ENCODE measurements around the gene ZBTB44.
"Not testable (repeated sequence)": the region's sequence is repeated elsewhere in the genome, so short reads cannot be mapped to it uniquely, and the experiment has no call there.

Gene ZBTB44

GRCh38 chr11:130251763-130252162 lies 63.0 kb downstream of the ZBTB44 start:
- not testable (repeated sequence) for H2AFZ ChIP-seq (ENCODE audit: low read depth, low read length); H3K36me3 ChIP-seq (ENCODE audit: control insufficient read depth in 1 of 2, insufficient read depth in 2 of 2, low read depth in 1 of 2, low read length in 2 of 2); H4K91ac ChIP-seq (ENCODE audit: low read length); H3K4me3 ChIP-seq (ENCODE audit: insufficient read depth in 1 of 2, low read depth in 1 of 2, low read length in 2 of 2); H3K27me3 ChIP-seq (ENCODE audit: control insufficient read depth in 1 of 2, insufficient read depth in 1 of 2, low read length in 2 of 2); H3K14ac ChIP-seq (ENCODE audit: low read length in 2 of 2); H2BK5ac ChIP-seq (ENCODE audit: low read depth, low read length, poor library complexity, severe bottlenecking); H2BK12ac ChIP-seq (ENCODE audit: low read length in 2 of 2); H2AK5ac ChIP-seq (ENCODE audit: low read length, severe bottlenecking); H3K9ac ChIP-seq (ENCODE audit: low read length); H2BK120ac ChIP-seq (ENCODE audit: low read depth, low read length); H3K4ac ChIP-seq (ENCODE audit: low read depth in 1 of 2, low read length in 2 of 2); H3K4me2 ChIP-seq (ENCODE audit: low read length, poor library complexity, severe bottlenecking); H4K8ac ChIP-seq (ENCODE audit: low read length); H3K23ac ChIP-seq (ENCODE audit: low read length in 2 of 2); DNase-seq; H3K18ac ChIP-seq (ENCODE audit: low read depth in 1 of 2, low read length in 2 of 2); H3K9me3 ChIP-seq (ENCODE audit: control insufficient read depth, low read length); H3K4me1 ChIP-seq (ENCODE audit: control insufficient read depth, insufficient read depth, low read depth, low read length); H2BK15ac ChIP-seq (ENCODE audit: low read depth, poor library complexity, severe bottlenecking); H3K27ac ChIP-seq (ENCODE audit: low read length, poor library complexity, severe bottlenecking)
- WGBS: 100% methylated on average over 1 of the region's 1 CpG
- peaks cover 18% of the 10 kb centered on the region for H3K79me1 ChIP-seq (replicated peaks; ENCODE audit: low read length, poor library complexity, severe bottlenecking)

- H2BK15ac ChIP-seq (ENCODE audit: low read depth, poor library complexity, severe bottlenecking); H3K27ac ChIP-seq (ENCODE audit: low read length, poor library complexity, severe bottlenecking); H3K14ac ChIP-seq (ENCODE audit: low read length in 2 of 2); H3K9ac ChIP-seq (ENCODE audit: low read length); H3K9me3 ChIP-seq (ENCODE audit: control insufficient read depth, low read length); H3K23ac ChIP-seq (ENCODE audit: low read length in 2 of 2); H3K18ac ChIP-seq (ENCODE audit: low read depth in 1 of 2, low read length in 2 of 2); H3K4ac ChIP-seq (ENCODE audit: low read depth in 1 of 2, low read length in 2 of 2); DNase-seq; H3K4me2 ChIP-seq (ENCODE audit: low read length, poor library complexity, severe bottlenecking); H3K4me3 ChIP-seq (ENCODE audit: insufficient read depth in 1 of 2, low read depth in 1 of 2, low read length in 2 of 2); H2AK5ac ChIP-seq (ENCODE audit: low read length, severe bottlenecking); H3K27me3 ChIP-seq (ENCODE audit: control insufficient read depth in 1 of 2, insufficient read depth in 1 of 2, low read length in 2 of 2); H4K91ac ChIP-seq (ENCODE audit: low read length); H2BK5ac ChIP-seq (ENCODE audit: low read depth, low read length, poor library complexity, severe bottlenecking); H4K8ac ChIP-seq (ENCODE audit: low read length); H2BK120ac ChIP-seq (ENCODE audit: low read depth, low read length); H3K36me3 ChIP-seq (ENCODE audit: control insufficient read depth in 1 of 2, insufficient read depth in 2 of 2, low read depth in 1 of 2, low read length in 2 of 2); H2AFZ ChIP-seq (ENCODE audit: low read depth, low read length); H3K4me1 ChIP-seq (ENCODE audit: control insufficient read depth, insufficient read depth, low read depth, low read length); H2BK12ac ChIP-seq (ENCODE audit: low read length in 2 of 2): not testable (repeated sequence)
- H3K79me1 ChIP-seq (replicated peaks; ENCODE audit: low read length, poor library complexity, severe bottlenecking): peaks cover 20% of the 10 kb centered on the region
- WGBS: 87% methylated on average over 5 of the region's 5 CpGs
These were observed 64.8 kb downstream of the ZBTB44 start for GRCh38 chr11:130249929-130250328.

GRCh38 chr11:130249371-130249770 lies 65.3 kb downstream of the ZBTB44 start:
- Histone ChIP-seq H3K18ac (ENCODE audit: low read depth in 1 of 2, low read length in 2 of 2) (no peak overlapping the region), H2BK12ac (ENCODE audit: low read length in 2 of 2) (no peak overlapping the region), H3K23ac (ENCODE audit: low read length in 2 of 2) (no peak overlapping the region), H3K79me1 (replicated peaks; ENCODE audit: low read length, poor library complexity, severe bottlenecking) (peaks cover 21% of the 10 kb centered on the region), H3K4me1 (ENCODE audit: control insufficient read depth, insufficient read depth, low read depth, low read length) (no peaks in the 10 kb centered on the region), H3K4me3 (ENCODE audit: insufficient read depth in 1 of 2, low read depth in 1 of 2, low read length in 2 of 2) (no peak overlapping the region), H3K4ac (ENCODE audit: low read depth in 1 of 2, low read length in 2 of 2) (no peak overlapping the region), H4K91ac (ENCODE audit: low read length) (no peak overlapping the region), H2AK5ac (ENCODE audit: low read length, severe bottlenecking) (no peak overlapping the region), H3K27ac (ENCODE audit: low read length, poor library complexity, severe bottlenecking) (no peak overlapping the region), H3K4me2 (ENCODE audit: low read length, poor library complexity, severe bottlenecking) (no peak overlapping the region), H3K9ac (ENCODE audit: low read length) (no peak overlapping the region), H3K27me3 (ENCODE audit: control insufficient read depth in 1 of 2, insufficient read depth in 1 of 2, low read length in 2 of 2) (no peaks in the 10 kb centered on the region), H2BK15ac (ENCODE audit: low read depth, poor library complexity, severe bottlenecking) (no peak overlapping the region), H3K14ac (ENCODE audit: low read length in 2 of 2) (no peak overlapping the region), H2AFZ (ENCODE audit: low read depth, low read length) (no peak overlapping the region), H3K9me3 (ENCODE audit: control insufficient read depth, low read length) (peaks cover 8% of the 10 kb centered on the region), H2BK5ac (ENCODE audit: low read depth, low read length, poor library complexity, severe bottlenecking) (no peak overlapping the region), H4K8ac (ENCODE audit: low read length) (no peak overlapping the region), H3K36me3 (ENCODE audit: control insufficient read depth in 1 of 2, insufficient read depth in 2 of 2, low read depth in 1 of 2, low read length in 2 of 2) (peaks cover 0 to 6% of the 10 kb centered on the region in 2 experiments), H2BK120ac (ENCODE audit: low read depth, low read length) (no peak overlapping the region)
- DNase-seq: no peak
- WGBS: 92% methylated on average over 5 of the region's 5 CpGs

GRCh38 chr11:130247319-130247718 lies 67.4 kb downstream of the ZBTB44 start:
- no peak overlapping the region for H2BK120ac ChIP-seq (ENCODE audit: low read depth, low read length)
- no peak overlapping the region for H3K18ac ChIP-seq (ENCODE audit: low read depth in 1 of 2, low read length in 2 of 2)
- H2AFZ ChIP-seq (ENCODE audit: low read depth, low read length): no peak overlapping the region
- no peak overlapping the region for H2BK15ac ChIP-seq (ENCODE audit: low read depth, poor library complexity, severe bottlenecking)
- H3K27me3 ChIP-seq (ENCODE audit: control insufficient read depth in 1 of 2, insufficient read depth in 1 of 2, low read length in 2 of 2): no peaks in the 10 kb centered on the region
- H3K9ac ChIP-seq (ENCODE audit: low read length): no peak overlapping the region
- no peak overlapping the region for H2BK5ac ChIP-seq (ENCODE audit: low read depth, low read length, poor library complexity, severe bottlenecking)
- 100% methylated on average over 2 of the region's 2 CpGs for WGBS
- H4K8ac ChIP-seq (ENCODE audit: low read length): no peak overlapping the region
- H3K14ac ChIP-seq (ENCODE audit: low read length in 2 of 2): no peak overlapping the region
- peaks cover 0 to 6% of the 10 kb centered on the region in 2 experiments for H3K36me3 ChIP-seq (ENCODE audit: control insufficient read depth in 1 of 2, insufficient read depth in 2 of 2, low read depth in 1 of 2, low read length in 2 of 2)
- peaks cover 27% of the 10 kb centered on the region for H3K79me1 ChIP-seq (replicated peaks; ENCODE audit: low read length, poor library complexity, severe bottlenecking)
- H3K9me3 ChIP-seq (ENCODE audit: control insufficient read depth, low read length): peaks cover 8% of the 10 kb centered on the region
- H2AK5ac ChIP-seq (ENCODE audit: low read length, severe bottlenecking): no peak overlapping the region
- H3K27ac ChIP-seq (ENCODE audit: low read length, poor library complexity, severe bottlenecking): no peak overlapping the region
- H3K4me2 ChIP-seq (ENCODE audit: low read length, poor library complexity, severe bottlenecking): no peak overlapping the region
- H4K91ac ChIP-seq (ENCODE audit: low read length): no peak overlapping the region
- H3K4ac ChIP-seq (ENCODE audit: low read depth in 1 of 2, low read length in 2 of 2): no peak overlapping the region
- H3K4me1 ChIP-seq (ENCODE audit: control insufficient read depth, insufficient read depth, low read depth, low read length): no peaks in the 10 kb centered on the region
- no peak for DNase-seq
- H2BK12ac ChIP-seq (ENCODE audit: low read length in 2 of 2): no peak overlapping the region
- no peak overlapping the region for H3K4me3 ChIP-seq (ENCODE audit: insufficient read depth in 1 of 2, low read depth in 1 of 2, low read length in 2 of 2)
- H3K23ac ChIP-seq (ENCODE audit: low read length in 2 of 2): no peak overlapping the region

All from mesenchymal stem cell (in vitro differentiated cells and primary cell).